Muscle of leg (tissue), 11 donors: ENCODE data around the gene BORCS5. TPM values are rescaled to one million over a fixed set of nuclear protein-coding genes. Genes with fewer than 3 reads are reported as not detected.

Experiments used
- DNase-seq: peaks from one replicate; pipeline ENCODE4 v3.0.0; 2013
- H3K27ac ChIP-seq: one replicate; pipeline ENCODE4 v1.5.1; 2013; ENCODE audit warnings: mild to moderate bottlenecking, low read length, control low read depth
- H3K27me3 ChIP-seq: one replicate; pipeline ENCODE4 v1.6.1; 2013; ENCODE audit warnings: low read length; ENCODE audit not compliant: control insufficient read depth, insufficient read depth
- H3K36me3 ChIP-seq: one replicate; pipeline ENCODE4 v1.6.1; 2013; ENCODE audit warnings: low read length; ENCODE audit not compliant: control insufficient read depth, insufficient read depth
- H3K4me1 ChIP-seq: one replicate; pipeline ENCODE4 v1.6.1; 2013; ENCODE audit warnings: low read length; ENCODE audit not compliant: control insufficient read depth, insufficient read depth
- H3K4me3 ChIP-seq: one replicate; pipeline ENCODE4 v1.5.1; 2013; ENCODE audit warnings: low read length, control low read depth
- H3K9me3 ChIP-seq: replicated peaks from 2 replicates; pipeline ENCODE4 v1.6.1; 2013; ENCODE audit warnings: low read depth, low read length; ENCODE audit not compliant: control insufficient read depth
- WGBS: methylation state at CpG from one replicate; pipeline ENCODE4 v1.1.5; 2013; ENCODE audit warnings: missing lambda C conversion rate; ENCODE audit not compliant: insufficient coverage; 5-methylcytosine and 5-hydroxymethylcytosine counted together
- polyA plus RNA-seq, 8 donors: library from polyadenylated mRNA; unstranded; fragments of 120-200 nt; gene quantifications; one replicate each; pipeline versions ENCODE4 v1.2.1 to v1.2.3, GENCODE V29; 2013; ENCODE audit warnings: inconsistent platforms in 1 of 8, low replicate concordance in 1 of 8; ENCODE audit not compliant: insufficient read length in 8 of 8, insufficient read depth in 1 of 8
- total RNA-seq: library from RNA; stranded (reverse); fragments of 120-200 nt; gene quantifications from one replicate; pipeline ENCODE4 v1.2.4, GENCODE V29; 2013

Gene BORCS5
- total and polyA plus RNA-seq, 9 donors: 6.7 to 9.2 (median 7.4) TPM

- WGBS: 69% methylated on average over 4 of the region's 7 CpGs
- H3K4me1 ChIP-seq: no peaks in the 10 kb centered on the region
- DNase-seq: no peak
- H3K9me3 ChIP-seq: no peaks in the 10 kb centered on the region
- H3K36me3 ChIP-seq: peaks cover 3% of the 10 kb centered on the region
- H3K4me3 ChIP-seq: no peak overlapping the region
- H3K27me3 ChIP-seq: no peaks in the 10 kb centered on the region
- H3K27ac ChIP-seq: no peak overlapping the region
These were observed 27.9 kb downstream of the BORCS5 start for GRCh38 chr12:12384571-12385340.

- H3K27ac ChIP-seq: no peak overlapping the region
- H3K4me3 ChIP-seq: no peak overlapping the region
- H3K36me3 ChIP-seq: no peaks in the 10 kb centered on the region
- no peaks in the 10 kb centered on the region for H3K27me3 ChIP-seq
- WGBS: 27% methylated on average over 2 of the region's 3 CpGs
- H3K9me3 ChIP-seq: no peaks in the 10 kb centered on the region
- DNase-seq: peak; percentile 77
- no peaks in the 10 kb centered on the region for H3K4me1 ChIP-seq
These were observed 30.6 kb downstream of the BORCS5 start for GRCh38 chr12:12387501-12387900.

GRCh38 chr12:12392413-12392812 is 35.5 kb downstream of the BORCS5 start:
- H3K36me3 ChIP-seq: no peaks in the 10 kb centered on the region
- no peaks in the 10 kb centered on the region for H3K9me3 ChIP-seq
- no CpG with 5 or more reads among the region's 2 CpGs for WGBS
- no peaks in the 10 kb centered on the region for H3K27me3 ChIP-seq
- no peak for DNase-seq
- no peak overlapping the region for H3K27ac ChIP-seq
- peaks cover 9% of the 10 kb centered on the region for H3K4me1 ChIP-seq
- no peak overlapping the region for H3K4me3 ChIP-seq

GRCh38 chr12:12393171-12393570 is 36.3 kb downstream of the BORCS5 start:
- no peaks in the 10 kb centered on the region for H3K36me3 ChIP-seq
- H3K27me3 ChIP-seq: no peaks in the 10 kb centered on the region
- no peak overlapping the region for H3K27ac ChIP-seq
- no peak overlapping the region for H3K4me3 ChIP-seq
- no peaks in the 10 kb centered on the region for H3K9me3 ChIP-seq
- WGBS: 83% methylated on average over 1 of the region's 2 CpGs
- no peak for DNase-seq
- H3K4me1 ChIP-seq: peaks cover 11% of the 10 kb centered on the region

GRCh38 chr12:12396694-12397093 is 39.8 kb downstream of the BORCS5 start:
- peaks cover 21% of the 10 kb centered on the region for H3K4me1 ChIP-seq
- WGBS: no CpG with 5 or more reads among the region's 4 CpGs
- H3K36me3 ChIP-seq: no peaks in the 10 kb centered on the region
- H3K27me3 ChIP-seq: no peaks in the 10 kb centered on the region
- no peak overlapping the region for H3K27ac ChIP-seq
- H3K9me3 ChIP-seq: no peaks in the 10 kb centered on the region
- H3K4me3 ChIP-seq: no peak overlapping the region
- DNase-seq: peak; percentile 27

GRCh38 chr12:12397184-12397583 is 40.3 kb downstream of the BORCS5 start:
- Histone ChIP-seq H3K9me3 (no peaks in the 10 kb centered on the region), H3K36me3 (no peaks in the 10 kb centered on the region), H3K27me3 (no peaks in the 10 kb centered on the region), H3K27ac (peak overlapping the region; percentile 87), H3K4me3 (no peak overlapping the region), H3K4me1 (peaks cover 21% of the 10 kb centered on the region)
- DNase-seq: no peak
- 54% methylated on average over 3 of the region's 5 CpGs for WGBS

GRCh38 chr12:12398026-12398859 is 41.4 kb downstream of the BORCS5 start:
- peak; percentile 94 for DNase-seq
- Histone ChIP-seq H3K4me3 (no peak overlapping the region), H3K9me3 (no peaks in the 10 kb centered on the region), H3K36me3 (no peaks in the 10 kb centered on the region), H3K27ac (peak overlapping the region; percentile 87), H3K4me1 (peaks cover 21% of the 10 kb centered on the region), H3K27me3 (no peaks in the 10 kb centered on the region)
- no CpG with 5 or more reads among the region's 7 CpGs for WGBS

GRCh38 chr12:12399161-12399560 is 42.3 kb downstream of the BORCS5 start:
- no CpG with 5 or more reads among the region's 1 CpG for WGBS
- Histone ChIP-seq H3K4me1 (peaks cover 21% of the 10 kb centered on the region), H3K36me3 (no peaks in the 10 kb centered on the region), H3K9me3 (no peaks in the 10 kb centered on the region), H3K27ac (no peak overlapping the region), H3K27me3 (no peaks in the 10 kb centered on the region), H3K4me3 (no peak overlapping the region)
- no peak for DNase-seq

- H3K4me1 ChIP-seq: peaks cover 21% of the 10 kb centered on the region
- DNase-seq: peak; percentile 39
- H3K36me3 ChIP-seq: no peaks in the 10 kb centered on the region
- no peak overlapping the region for H3K4me3 ChIP-seq
- H3K27ac ChIP-seq: no peak overlapping the region
- H3K9me3 ChIP-seq: no peaks in the 10 kb centered on the region
- 60% methylated on average over 1 of the region's 4 CpGs for WGBS
- H3K27me3 ChIP-seq: no peaks in the 10 kb centered on the region
These were observed 43.0 kb downstream of the BORCS5 start for GRCh38 chr12:12399776-12400305.

GRCh38 chr12:12400793-12401192 is 43.9 kb downstream of the BORCS5 start:
- no peak for DNase-seq
- H3K4me1 ChIP-seq: peaks cover 21% of the 10 kb centered on the region
- no peak overlapping the region for H3K4me3 ChIP-seq
- no CpG with 5 or more reads among the region's 3 CpGs for WGBS
- H3K27ac ChIP-seq: no peak overlapping the region
- no peaks in the 10 kb centered on the region for H3K27me3 ChIP-seq
- no peaks in the 10 kb centered on the region for H3K36me3 ChIP-seq
- H3K9me3 ChIP-seq: no peaks in the 10 kb centered on the region
